AG09309 (cell line): ENCODE measurements around the gene NDRG4.

Source experiments
- DNase-seq: peaks from one replicate; pipeline ENCODE4 v3.0.0-alpha.2; 2010; ENCODE audit warnings: low read depth
- H3K4me3 ChIP-seq: 2 replicates; pipeline ENCODE4 v1.5.1; 2011; ENCODE audit warnings: mild to moderate bottlenecking, low read depth, low read length, moderate library complexity; ENCODE audit not compliant: control insufficient read depth
- TF ChIP-seq, protein P1 (sequence below): IDR thresholded peaks from 2 replicates; pipeline ENCODE4 v1.5.1; 2011; ENCODE audit warnings: mild to moderate bottlenecking, low read depth, low read length, inconsistent platforms; ENCODE audit not compliant: insufficient read depth, control insufficient read depth; ENCODE audit errors: missing control alignments

The NDRG4 gene, protein sequence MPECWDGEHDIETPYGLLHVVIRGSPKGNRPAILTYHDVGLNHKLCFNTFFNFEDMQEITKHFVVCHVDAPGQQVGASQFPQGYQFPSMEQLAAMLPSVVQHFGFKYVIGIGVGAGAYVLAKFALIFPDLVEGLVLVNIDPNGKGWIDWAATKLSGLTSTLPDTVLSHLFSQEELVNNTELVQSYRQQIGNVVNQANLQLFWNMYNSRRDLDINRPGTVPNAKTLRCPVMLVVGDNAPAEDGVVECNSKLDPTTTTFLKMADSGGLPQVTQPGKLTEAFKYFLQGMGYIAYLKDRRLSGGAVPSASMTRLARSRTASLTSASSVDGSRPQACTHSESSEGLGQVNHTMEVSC

DNA sequence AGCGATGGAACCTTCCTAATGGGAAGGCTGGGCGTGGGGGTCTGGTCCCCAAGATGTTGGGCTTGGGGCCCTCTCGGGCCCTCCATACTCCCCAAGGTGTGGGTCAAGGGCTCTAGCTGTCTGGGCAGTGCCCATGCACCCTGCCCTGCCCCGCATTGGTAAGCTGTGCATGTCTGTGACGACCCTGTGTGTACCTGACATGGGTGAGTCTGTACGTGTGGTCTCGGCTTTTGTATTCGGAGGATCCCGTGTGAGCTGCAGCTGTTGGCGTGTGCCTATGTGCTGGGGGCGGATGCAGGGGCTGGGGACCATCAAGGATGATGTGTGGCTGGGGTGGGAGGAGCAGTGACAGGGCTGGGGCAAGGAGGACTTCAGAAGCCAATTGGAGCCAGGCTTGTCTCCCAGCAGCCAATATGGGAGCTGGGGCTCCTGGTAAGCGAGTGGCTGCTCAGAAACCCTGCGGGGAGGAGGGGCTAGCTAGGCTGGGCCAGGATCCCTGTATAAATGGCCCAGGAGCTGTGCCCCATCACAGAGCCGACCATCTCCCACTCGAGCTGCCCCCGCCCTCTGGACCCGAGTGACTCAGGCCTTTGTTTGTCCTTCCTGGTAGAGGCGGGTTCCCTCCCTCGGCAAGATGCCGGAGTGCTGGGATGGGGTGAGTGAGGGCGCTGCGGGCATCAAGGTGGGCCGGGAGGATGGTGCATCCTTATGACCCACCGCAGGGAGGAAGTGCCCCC, at the start of gene NDRG4:
TSS of gene NDRG4 (plus strand) at position 529 of the 737 bp plus-strand sequence. CDS start at position 635, 106 bp downstream.
- TF ChIP-seq, protein P1, sequence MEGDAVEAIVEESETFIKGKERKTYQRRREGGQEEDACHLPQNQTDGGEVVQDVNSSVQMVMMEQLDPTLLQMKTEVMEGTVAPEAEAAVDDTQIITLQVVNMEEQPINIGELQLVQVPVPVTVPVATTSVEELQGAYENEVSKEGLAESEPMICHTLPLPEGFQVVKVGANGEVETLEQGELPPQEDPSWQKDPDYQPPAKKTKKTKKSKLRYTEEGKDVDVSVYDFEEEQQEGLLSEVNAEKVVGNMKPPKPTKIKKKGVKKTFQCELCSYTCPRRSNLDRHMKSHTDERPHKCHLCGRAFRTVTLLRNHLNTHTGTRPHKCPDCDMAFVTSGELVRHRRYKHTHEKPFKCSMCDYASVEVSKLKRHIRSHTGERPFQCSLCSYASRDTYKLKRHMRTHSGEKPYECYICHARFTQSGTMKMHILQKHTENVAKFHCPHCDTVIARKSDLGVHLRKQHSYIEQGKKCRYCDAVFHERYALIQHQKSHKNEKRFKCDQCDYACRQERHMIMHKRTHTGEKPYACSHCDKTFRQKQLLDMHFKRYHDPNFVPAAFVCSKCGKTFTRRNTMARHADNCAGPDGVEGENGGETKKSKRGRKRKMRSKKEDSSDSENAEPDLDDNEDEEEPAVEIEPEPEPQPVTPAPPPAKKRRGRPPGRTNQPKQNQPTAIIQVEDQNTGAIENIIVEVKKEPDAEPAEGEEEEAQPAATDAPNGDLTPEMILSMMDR: no peak
- peak; percentile 14 for DNase-seq
- H3K4me3 ChIP-seq: peak within 1 kb of the TSS; percentile 52

DNA sequence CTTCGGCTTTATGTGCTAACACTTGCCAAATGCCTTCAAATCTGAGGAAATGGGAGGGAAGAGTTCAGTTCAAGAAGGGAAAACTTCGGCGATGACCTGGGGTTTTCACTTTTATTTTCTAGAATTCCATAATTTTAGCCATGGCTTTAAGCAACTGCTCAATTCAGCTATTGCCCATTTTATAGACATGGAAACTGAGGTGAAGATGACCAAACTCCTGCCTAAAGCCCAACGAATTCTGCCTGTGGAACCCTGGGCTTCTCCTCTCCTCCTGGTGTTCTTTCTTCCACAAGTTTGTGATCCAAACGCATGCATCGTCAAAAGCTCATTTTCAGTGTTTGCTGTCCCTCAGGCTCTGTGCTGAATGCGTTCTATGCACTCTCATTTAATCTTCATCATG, 49.4 kb upstream of the NDRG4 start:
- TF ChIP-seq, protein P1: no peak
- no peak for DNase-seq

DNA sequence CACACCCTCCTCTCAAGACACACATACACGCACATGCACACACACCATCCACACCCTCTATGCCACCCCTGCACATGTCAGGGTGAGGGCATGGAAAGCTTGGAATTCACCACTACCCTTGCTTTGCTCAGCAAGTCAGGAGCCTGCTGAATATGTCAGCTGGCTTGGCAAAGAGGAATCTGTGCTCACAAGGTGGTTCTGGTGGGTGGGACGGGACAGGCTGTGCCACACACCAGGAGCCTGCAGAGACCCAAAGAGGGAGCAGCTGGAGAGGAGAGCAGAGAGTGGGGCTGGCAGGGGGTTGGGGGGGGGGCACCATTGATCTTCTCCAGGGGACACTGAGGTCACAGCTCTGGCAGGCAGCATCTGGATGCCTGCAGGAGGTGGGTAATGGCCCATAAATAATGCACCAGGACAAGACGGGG, 48.7 kb upstream of the NDRG4 start:
- no peak for DNase-seq
- TF ChIP-seq, protein P1: no peak
- H3K4me3 ChIP-seq: no peak overlapping the region

More for the DNA sequence above, 49.4 kb upstream of the NDRG4 start:
- H3K4me3 ChIP-seq: no peak overlapping the region

DNA sequence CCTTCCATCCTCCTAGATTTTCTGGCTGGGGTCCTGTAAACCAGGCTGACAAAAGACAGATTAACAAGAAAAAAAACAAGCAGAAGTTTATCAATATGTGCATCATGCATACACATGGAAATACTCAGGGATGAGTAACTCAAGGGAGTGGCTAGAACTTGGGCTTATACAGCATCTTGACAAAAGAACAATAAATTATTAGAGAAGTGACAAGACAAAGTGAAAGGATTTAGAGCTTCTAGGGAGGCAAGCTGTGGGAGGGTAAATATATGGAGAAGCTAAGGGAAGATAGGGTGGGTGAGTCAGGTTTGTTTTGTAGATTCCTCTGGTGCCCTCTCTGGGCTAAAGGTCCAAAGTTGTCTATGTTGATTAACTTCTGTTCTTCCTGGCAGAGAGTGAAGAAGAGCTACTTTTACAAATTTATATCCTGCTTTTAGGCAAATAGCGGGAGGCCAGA, 48.0 kb upstream of the NDRG4 start:
- TF ChIP-seq, protein P1: no peak
- no peak overlapping the region for H3K4me3 ChIP-seq
- DNase-seq: no peak

DNA sequence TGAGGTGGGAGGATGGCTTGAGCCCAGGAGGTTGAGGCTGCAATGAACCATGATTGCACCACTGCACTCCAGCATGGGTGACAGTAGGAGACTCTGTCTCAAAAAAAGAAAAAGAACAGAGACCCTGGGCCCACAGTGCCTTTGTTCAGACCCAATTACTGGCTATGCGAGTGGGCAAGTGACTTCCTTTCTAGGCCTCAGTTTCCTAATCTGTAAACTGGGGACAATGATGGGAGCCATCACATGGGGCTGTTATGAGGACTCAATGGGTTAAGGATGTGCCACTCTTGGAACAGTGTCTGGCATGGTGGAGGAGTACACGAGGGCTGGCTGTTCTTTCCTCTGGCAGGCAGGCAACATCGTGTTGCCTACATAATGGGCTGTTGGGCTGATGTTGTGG, 47.3 kb upstream of the NDRG4 start:
- TF ChIP-seq, protein P1: no peak
- DNase-seq: no peak
- H3K4me3 ChIP-seq: no peak overlapping the region

DNA sequence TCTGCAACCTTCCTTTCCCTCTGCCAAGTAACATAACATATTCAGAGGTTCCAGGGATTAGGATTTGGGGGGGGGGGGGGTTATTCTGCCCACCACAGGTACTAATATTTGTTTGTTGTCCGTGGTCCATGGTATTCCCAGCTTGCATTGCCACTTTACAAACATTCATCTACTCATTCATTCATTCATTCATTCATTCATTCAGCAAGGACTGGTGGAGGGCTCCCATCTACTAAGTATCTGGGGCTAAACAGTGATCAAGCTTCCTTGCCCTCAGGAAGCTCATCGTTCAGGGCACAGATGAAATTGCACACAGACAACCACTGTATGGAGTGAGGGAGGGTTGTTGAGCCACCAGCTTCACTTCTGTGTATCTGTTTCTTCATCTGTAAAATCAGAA, 45.8 kb upstream of the NDRG4 start:
- DNase-seq: no peak
- no peak overlapping the region for H3K4me3 ChIP-seq
- TF ChIP-seq, protein P1: no peak
